Ureter (tissue), 1 donor: ENCODE data around the gene AMBRA1. TPM values are rescaled to one million over a fixed set of nuclear protein-coding genes. Genes with fewer than 3 reads are reported as not detected.

Experiments
- DNase-seq: peaks from one replicate; pipeline ENCODE4 v3.0.0-alpha.2; 2020; ENCODE audit warnings: low spot score
- total RNA-seq: library from RNA; stranded (reverse); gene quantifications from one replicate; pipeline ENCODE4 v1.2.4, GENCODE V29; 2023
- donor health status: DM: yes; HTN: yes; CAD: no.

Gene AMBRA1
- total RNA-seq, result 56.0 TPM

GRCh38 chr11:46593550-46594373 is at the start of gene AMBRA1:
Gene AMBRA1 (minus strand): TSS chr11:46594023. CDS start chr11:46548380, 45,643 bp downstream.
- DNase-seq, result peak; percentile 86

DNA sequence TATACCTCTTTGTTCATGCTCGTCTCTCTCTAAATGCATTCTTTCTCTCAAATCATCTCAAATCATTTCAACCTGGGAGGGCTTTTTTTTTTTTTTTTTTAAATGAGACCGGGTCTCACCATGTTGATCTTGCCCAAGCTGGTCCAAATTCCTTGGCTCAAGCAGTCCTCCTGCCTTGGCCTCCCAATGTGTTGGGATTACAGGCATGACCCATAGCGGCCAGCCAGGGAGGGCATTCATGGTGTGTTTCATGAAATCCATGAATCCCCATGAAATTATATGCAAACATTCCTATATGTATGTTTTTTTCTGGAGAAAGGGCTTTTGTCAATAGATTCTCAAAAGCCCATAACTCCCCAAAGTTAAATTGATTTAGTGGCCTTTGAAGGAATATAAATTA is 49.7 kb upstream of the AMBRA1 start:
- DNase-seq, result no peak

DNA sequence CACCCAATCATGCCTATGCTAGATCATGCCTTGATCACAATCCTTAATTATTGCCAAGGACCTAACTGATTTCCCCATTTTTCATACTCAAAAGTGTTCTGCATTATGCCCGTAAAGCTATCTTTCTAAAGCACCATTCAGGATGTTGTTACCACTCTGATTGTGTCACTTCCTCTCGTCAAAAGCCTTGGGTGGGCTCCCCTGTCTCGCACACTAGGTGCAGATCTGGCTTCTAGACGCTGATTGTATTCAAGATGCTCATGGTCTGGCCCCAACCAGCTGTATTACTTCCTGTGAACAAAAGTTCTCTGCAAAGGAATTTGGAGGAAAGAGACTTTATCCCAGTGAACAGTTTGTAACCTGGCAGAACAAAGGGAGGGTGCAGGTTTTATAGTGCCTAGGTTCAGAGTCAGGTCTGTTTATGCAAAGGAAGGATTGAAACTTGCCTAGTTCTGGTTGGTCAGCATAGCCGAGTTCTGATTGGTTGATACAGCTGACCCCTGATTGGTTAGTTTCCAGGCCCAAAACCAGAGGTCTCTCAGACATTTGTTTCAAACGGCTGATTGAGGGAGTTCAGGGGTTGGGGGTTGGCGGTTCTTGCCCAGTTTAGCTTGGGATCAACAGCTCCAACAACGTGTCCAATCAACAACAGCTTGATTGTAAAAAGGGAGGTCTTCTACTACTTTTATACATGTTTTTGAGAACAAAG is 49.0 kb upstream of the AMBRA1 start:
- no peak for DNase-seq

DNA sequence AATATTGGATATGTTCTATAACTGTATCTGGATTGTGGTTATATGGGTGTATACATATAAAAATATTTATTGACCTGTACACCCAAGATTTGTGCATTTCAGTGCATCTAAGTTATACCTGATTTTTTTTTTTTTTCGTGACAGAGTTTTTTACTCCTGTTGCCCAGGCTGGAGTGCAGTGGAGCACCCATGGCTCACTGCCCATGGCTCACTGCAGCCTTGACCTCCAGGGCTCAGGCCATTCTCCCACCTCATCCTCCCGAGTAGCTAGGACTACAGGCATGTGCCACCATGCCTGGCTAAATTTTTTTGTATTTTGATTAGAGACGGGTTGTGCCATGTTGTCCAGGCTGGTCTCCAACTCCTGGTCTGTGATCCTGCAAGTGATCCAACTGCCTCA is 47.8 kb upstream of the AMBRA1 start:
- no peak for DNase-seq

- DNase-seq, result no peak
Measured at GRCh38 chr11:46640036-46640788, 46.4 kb upstream of the AMBRA1 start.

GRCh38 chr11:46639197-46639839 is 45.5 kb upstream of the AMBRA1 start:
- no peak for DNase-seq

DNA sequence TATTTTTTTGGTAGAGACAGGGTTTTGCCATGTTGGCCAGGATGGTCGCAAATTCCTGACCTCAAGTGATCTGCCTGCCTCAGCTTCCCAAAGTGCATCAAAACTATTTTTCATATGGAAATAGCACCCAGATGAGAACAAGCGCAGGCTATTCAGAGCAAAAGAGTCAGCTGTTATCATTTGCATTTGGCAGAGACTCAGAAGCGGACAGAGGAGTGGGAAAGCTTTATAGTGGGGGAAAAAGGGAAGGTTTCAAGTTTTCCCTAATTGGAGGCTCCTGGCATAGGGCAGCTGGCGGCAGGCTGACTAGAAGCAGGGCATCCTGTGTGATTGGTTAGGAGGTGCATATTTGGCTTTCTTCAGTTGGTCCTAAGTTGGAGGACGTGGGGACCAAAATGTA is 43.7 kb upstream of the AMBRA1 start:
- no peak for DNase-seq

GRCh38 chr11:46635557-46636139 is 41.8 kb upstream of the AMBRA1 start:
- no peak for DNase-seq

- DNase-seq, result no peak
Measured at GRCh38 chr11:46633291-46634217, 39.7 kb upstream of the AMBRA1 start.

DNA sequence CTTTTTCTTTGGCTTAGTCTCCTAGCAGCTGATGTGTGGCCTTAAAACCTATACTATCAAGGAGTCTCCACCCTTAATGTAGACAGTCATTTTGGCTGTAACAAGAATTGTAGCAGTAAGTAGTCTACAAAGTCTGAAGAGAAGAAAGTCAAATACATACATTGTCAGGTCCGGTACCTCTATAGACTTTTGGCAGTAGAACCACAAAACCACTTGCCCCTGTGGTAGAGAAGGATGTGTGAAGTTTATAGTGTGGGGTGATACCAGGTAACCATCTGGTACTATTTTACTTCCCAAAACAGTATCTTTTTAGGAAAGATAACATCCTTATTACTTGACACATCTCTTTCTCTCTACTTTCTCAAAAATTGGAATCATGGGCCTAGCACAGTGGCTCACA is 38.7 kb upstream of the AMBRA1 start:
- DNase-seq, result no peak

GRCh38 chr11:46631676-46632075 is 37.9 kb upstream of the AMBRA1 start:
- no peak for DNase-seq

GRCh38 chr11:46630237-46630636 is 36.4 kb upstream of the AMBRA1 start:
- no peak for DNase-seq

DNA sequence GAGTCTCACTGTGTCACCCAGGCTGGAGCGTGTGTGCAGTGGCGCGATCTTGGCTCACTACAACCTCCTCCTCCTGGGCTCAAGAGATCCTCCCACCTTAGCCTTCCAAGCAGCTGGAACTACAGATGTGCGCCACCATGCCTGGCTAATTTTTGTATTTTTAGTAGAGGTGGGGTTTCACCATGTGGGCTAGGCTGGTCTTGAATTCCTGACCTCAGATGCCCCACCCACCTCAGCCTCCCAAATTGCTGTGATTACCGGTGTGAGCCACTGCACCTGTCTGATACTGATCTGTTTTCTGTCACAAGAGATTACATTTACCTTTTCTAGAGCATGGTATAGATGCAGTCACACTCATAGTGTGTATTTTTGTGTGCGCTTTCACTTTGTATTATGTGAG is 35.1 kb upstream of the AMBRA1 start:
- no peak for DNase-seq

GRCh38 chr11:46625406-46625805 is 31.6 kb upstream of the AMBRA1 start:
- no peak for DNase-seq

- DNase-seq, result no peak
Measured at GRCh38 chr11:46618837-46619236, 25.0 kb upstream of the AMBRA1 start.

GRCh38 chr11:46617972-46618314 is 24.1 kb upstream of the AMBRA1 start:
- no peak for DNase-seq

- peak; percentile 87 for DNase-seq
Measured at GRCh38 chr11:46617134-46617971, 23.5 kb upstream of the AMBRA1 start, which contains the start of the genes ATG13 and HARBI1. Gene ATG13 (plus strand): TSS chr11:46617553. CDS start chr11:46644292, 26,739 bp downstream. Gene HARBI1 (minus strand): TSS chr11:46617227. CDS start chr11:46616237, 990 bp downstream.

- DNase-seq, result no peak
Measured at GRCh38 chr11:46616551-46617133, 22.8 kb upstream of the AMBRA1 start.

DNA sequence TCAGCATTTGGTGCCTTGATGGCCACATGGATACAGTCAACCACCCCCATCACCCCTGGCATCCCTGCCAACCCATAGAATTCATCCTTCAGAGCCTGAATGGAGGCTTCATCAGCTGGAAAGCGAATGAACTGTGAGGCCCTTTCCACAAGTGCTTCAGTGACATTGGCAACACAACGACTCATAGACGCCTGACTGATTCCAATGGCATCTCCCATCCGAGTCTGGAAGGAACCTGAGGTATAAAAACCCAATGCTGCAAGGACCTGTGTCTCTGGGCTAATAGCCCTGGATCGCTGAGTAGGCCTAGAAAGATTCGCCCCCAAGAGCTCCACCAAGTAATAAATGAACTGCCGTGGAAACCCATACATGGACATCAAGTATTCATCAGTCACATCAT is 21.9 kb upstream of the AMBRA1 start:
- no peak for DNase-seq
